ENCODE measurements around the gene SIVA1.

The SIVA1 gene

GRCh38 chr14:104783484-104784217, 30.7 kb downstream of the SIVA1 start:
- Histone ChIP-seq H2BK5ac (ENCODE audit: low read depth, low read length, poor library complexity) (no peak overlapping the region), H3K23ac (ENCODE audit: low read length) (no peak overlapping the region), H2BK120ac (ENCODE audit: insufficient read depth, low read length, poor library complexity) (no peak overlapping the region), H3K27ac (ENCODE audit: low read depth, low read length) (no peak overlapping the region), H3K27me3 (ENCODE audit: insufficient read depth, low read length) (no peaks in the 10 kb centered on the region), H3K4me1 (ENCODE audit: control insufficient read depth in 1 of 2, insufficient read depth in 2 of 2, low read length in 2 of 2) (no peaks in the 10 kb centered on the region), H3K4ac (ENCODE audit: low read depth, low read length) (no peak overlapping the region), H4K8ac (ENCODE audit: low read depth, low read length) (no peak overlapping the region), H2AK5ac (ENCODE audit: low read length) (no peak overlapping the region), H3K18ac (ENCODE audit: low read length) (no peak overlapping the region), H3K79me1 (ENCODE audit: low read length) (no peaks in the 10 kb centered on the region), H3K9me3 (ENCODE audit: insufficient read depth, low read depth, low read length) (peaks cover 3% of the 10 kb centered on the region), H3K79me2 (ENCODE audit: control insufficient read depth, insufficient read depth, low read length, poor library complexity) (no peaks in the 10 kb centered on the region), H2BK12ac (ENCODE audit: low read length) (no peak overlapping the region), H3K36me3 (ENCODE audit: control insufficient read depth in 1 of 2, insufficient read depth in 2 of 2, low read length in 2 of 2) (peaks cover 83 to 89% of the 10 kb centered on the region in 2 experiments), H3K14ac (ENCODE audit: low read length) (no peak overlapping the region), H4K91ac (ENCODE audit: low read depth, low read length) (no peak overlapping the region), H4K12ac (ENCODE audit: low read depth, low read length) (no peak overlapping the region), H3K4me3 (ENCODE audit: low read depth, low read length) (no peak overlapping the region), H3K9ac (ENCODE audit: low read length) (no peak overlapping the region), H3K4me2 (ENCODE audit: low read length) (no peak overlapping the region), H2AFZ (ENCODE audit: insufficient read depth, low read length, poor library complexity) (no peak overlapping the region)
- no peak for DNase-seq
- no CpG with 5 or more reads among the region's 16 CpGs for WGBS (ENCODE audit: extremely low coverage, insufficient coverage, insufficient read length)

GRCh38 chr14:104784218-104784568, 31.2 kb downstream of the SIVA1 start:
- no CpG with 5 or more reads among the region's 9 CpGs for WGBS (ENCODE audit: extremely low coverage, insufficient coverage, insufficient read length)
- Histone ChIP-seq H3K14ac (ENCODE audit: low read length) (no peak overlapping the region), H3K4me3 (ENCODE audit: low read depth, low read length) (no peak overlapping the region), H3K27ac (ENCODE audit: low read depth, low read length) (no peak overlapping the region), H3K79me1 (ENCODE audit: low read length) (no peaks in the 10 kb centered on the region), H3K4ac (ENCODE audit: low read depth, low read length) (no peak overlapping the region), H4K8ac (ENCODE audit: low read depth, low read length) (no peak overlapping the region), H3K9me3 (ENCODE audit: insufficient read depth, low read depth, low read length) (peaks cover 3% of the 10 kb centered on the region), H2AK5ac (ENCODE audit: low read length) (no peak overlapping the region), H2AFZ (ENCODE audit: insufficient read depth, low read length, poor library complexity) (no peak overlapping the region), H3K9ac (ENCODE audit: low read length) (no peak overlapping the region), H2BK120ac (ENCODE audit: insufficient read depth, low read length, poor library complexity) (no peak overlapping the region), H3K23ac (ENCODE audit: low read length) (no peak overlapping the region), H2BK5ac (ENCODE audit: low read depth, low read length, poor library complexity) (no peak overlapping the region), H3K18ac (ENCODE audit: low read length) (peak overlapping the region; percentile 14), H3K79me2 (ENCODE audit: control insufficient read depth, insufficient read depth, low read length, poor library complexity) (no peaks in the 10 kb centered on the region), H3K36me3 (ENCODE audit: control insufficient read depth in 1 of 2, insufficient read depth in 2 of 2, low read length in 2 of 2) (peaks cover 84 to 89% of the 10 kb centered on the region in 2 experiments), H4K91ac (ENCODE audit: low read depth, low read length) (no peak overlapping the region), H3K4me1 (ENCODE audit: control insufficient read depth in 1 of 2, insufficient read depth in 2 of 2, low read length in 2 of 2) (no peaks in the 10 kb centered on the region), H4K12ac (ENCODE audit: low read depth, low read length) (no peak overlapping the region), H3K4me2 (ENCODE audit: low read length) (no peak overlapping the region), H2BK12ac (ENCODE audit: low read length) (no peak overlapping the region), H3K27me3 (ENCODE audit: insufficient read depth, low read length) (no peaks in the 10 kb centered on the region)
- no peak for DNase-seq

GRCh38 chr14:104784846-104785707, 32.1 kb downstream of the SIVA1 start:
- Histone ChIP-seq H4K8ac (ENCODE audit: low read depth, low read length) (no peak overlapping the region), H4K12ac (ENCODE audit: low read depth, low read length) (no peak overlapping the region), H3K79me1 (ENCODE audit: low read length) (no peaks in the 10 kb centered on the region)

DNA sequence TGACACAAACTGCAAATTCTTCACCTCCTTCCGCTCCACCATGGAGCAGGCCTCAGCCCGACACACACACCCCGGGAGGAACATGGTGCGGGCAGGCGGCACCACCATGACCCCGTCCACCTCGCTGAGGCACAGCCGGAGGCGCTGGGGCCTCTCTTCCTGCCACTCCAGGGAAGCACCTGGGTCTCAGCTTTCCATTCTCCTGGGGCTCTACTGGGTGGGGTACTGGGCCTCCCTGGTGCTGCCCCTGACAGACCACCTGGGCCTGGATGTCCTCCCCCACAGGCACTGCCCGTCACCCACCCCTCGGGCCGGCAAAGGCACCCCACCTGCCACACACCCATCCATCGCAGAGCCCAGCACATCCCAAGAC, 32.7 kb downstream of the SIVA1 start:
- Histone ChIP-seq H3K79me2 (ENCODE audit: control insufficient read depth, insufficient read depth, low read length, poor library complexity) (no peaks in the 10 kb centered on the region), H4K12ac (ENCODE audit: low read depth, low read length) (no peak overlapping the region), H3K4ac (ENCODE audit: low read depth, low read length) (no peak overlapping the region), H3K14ac (ENCODE audit: low read length) (no peak overlapping the region), H3K23ac (ENCODE audit: low read length) (no peak overlapping the region), H4K8ac (ENCODE audit: low read depth, low read length) (no peak overlapping the region), H2BK120ac (ENCODE audit: insufficient read depth, low read length, poor library complexity) (no peak overlapping the region), H3K79me1 (ENCODE audit: low read length) (no peaks in the 10 kb centered on the region), H2BK5ac (ENCODE audit: low read depth, low read length, poor library complexity) (no peak overlapping the region), H2BK12ac (ENCODE audit: low read length) (no peak overlapping the region), H3K4me1 (ENCODE audit: control insufficient read depth in 1 of 2, insufficient read depth in 2 of 2, low read length in 2 of 2) (no peaks in the 10 kb centered on the region), H3K18ac (ENCODE audit: low read length) (no peak overlapping the region), H3K27me3 (ENCODE audit: insufficient read depth, low read length) (no peaks in the 10 kb centered on the region), H2AFZ (ENCODE audit: insufficient read depth, low read length, poor library complexity) (no peak overlapping the region), H4K91ac (ENCODE audit: low read depth, low read length) (no peak overlapping the region), H2AK5ac (ENCODE audit: low read length) (no peak overlapping the region), H3K9ac (ENCODE audit: low read length) (no peak overlapping the region), H3K4me3 (ENCODE audit: low read depth, low read length) (no peak overlapping the region), H3K27ac (ENCODE audit: low read depth, low read length) (no peak overlapping the region), H3K36me3 (ENCODE audit: control insufficient read depth in 1 of 2, insufficient read depth in 2 of 2, low read length in 2 of 2) (peaks cover 85 to 88% of the 10 kb centered on the region in 2 experiments), H3K4me2 (ENCODE audit: low read length) (no peak overlapping the region), H3K9me3 (ENCODE audit: insufficient read depth, low read depth, low read length) (peaks cover 6% of the 10 kb centered on the region)
- no peak for DNase-seq
- no CpG with 5 or more reads among the region's 13 CpGs for WGBS (ENCODE audit: extremely low coverage, insufficient coverage, insufficient read length)

More at GRCh38 chr14:104784846-104785707, 32.1 kb downstream of the SIVA1 start:
- H3K9ac ChIP-seq (ENCODE audit: low read length): no peak overlapping the region
- DNase-seq: no peak
- no peak overlapping the region for H2BK5ac ChIP-seq (ENCODE audit: low read depth, low read length, poor library complexity)
- no peak overlapping the region for H3K4me3 ChIP-seq (ENCODE audit: low read depth, low read length)
- H3K4me1 ChIP-seq (ENCODE audit: control insufficient read depth in 1 of 2, insufficient read depth in 2 of 2, low read length in 2 of 2): no peaks in the 10 kb centered on the region
- no peak overlapping the region for H2AFZ ChIP-seq (ENCODE audit: insufficient read depth, low read length, poor library complexity)
- H3K36me3 ChIP-seq (ENCODE audit: control insufficient read depth in 1 of 2, insufficient read depth in 2 of 2, low read length in 2 of 2): peaks cover 84 to 89% of the 10 kb centered on the region in 2 experiments
- no peak overlapping the region for H3K4me2 ChIP-seq (ENCODE audit: low read length)
- no peak overlapping the region for H4K91ac ChIP-seq (ENCODE audit: low read depth, low read length)
- no peak overlapping the region for H2BK120ac ChIP-seq (ENCODE audit: insufficient read depth, low read length, poor library complexity)
- no peak overlapping the region for H3K14ac ChIP-seq (ENCODE audit: low read length)
- WGBS (ENCODE audit: extremely low coverage, insufficient coverage, insufficient read length): no CpG with 5 or more reads among the region's 36 CpGs
- H2AK5ac ChIP-seq (ENCODE audit: low read length): no peak overlapping the region
- no peaks in the 10 kb centered on the region for H3K27me3 ChIP-seq (ENCODE audit: insufficient read depth, low read length)
- H3K27ac ChIP-seq (ENCODE audit: low read depth, low read length): no peak overlapping the region
- no peak overlapping the region for H2BK12ac ChIP-seq (ENCODE audit: low read length)
- H3K23ac ChIP-seq (ENCODE audit: low read length): no peak overlapping the region
- H3K9me3 ChIP-seq (ENCODE audit: insufficient read depth, low read depth, low read length): peaks cover 6% of the 10 kb centered on the region
- no peak overlapping the region for H3K4ac ChIP-seq (ENCODE audit: low read depth, low read length)
- no peak overlapping the region for H3K18ac ChIP-seq (ENCODE audit: low read length)
- no peaks in the 10 kb centered on the region for H3K79me2 ChIP-seq (ENCODE audit: control insufficient read depth, insufficient read depth, low read length, poor library complexity)
